Duodenal mucosa (tissue), 2 donors: ENCODE results near the gene ANKRD13D.

Source experiments
- H3K27ac ChIP-seq: one replicate; pipeline ENCODE4 v1.7.0; 2013; ENCODE audit warnings: low read depth, low read length
- H3K27me3 ChIP-seq, 2 donors: one replicate each; pipeline ENCODE4 v1.7.0; 2013; ENCODE audit warnings: low read length in 2 of 2, control low read depth in 1 of 2; ENCODE audit not compliant: insufficient read depth in 2 of 2, control insufficient read depth in 1 of 2
- H3K36me3 ChIP-seq, 2 donors: one replicate each; pipeline ENCODE4 v1.7.0; 2013; ENCODE audit warnings: low read length in 2 of 2, control low read depth in 1 of 2; ENCODE audit not compliant: insufficient read depth in 2 of 2, control insufficient read depth in 1 of 2
- H3K4me1 ChIP-seq, 2 donors: one replicate each; pipeline ENCODE4 v1.7.0; 2013; ENCODE audit warnings: low read length in 2 of 2, control low read depth in 1 of 2; ENCODE audit not compliant: insufficient read depth in 2 of 2, control insufficient read depth in 1 of 2
- H3K4me3 ChIP-seq, 2 donors: one replicate each; pipeline ENCODE4 v1.7.0; 2013; ENCODE audit warnings: low read length in 2 of 2, low read depth in 1 of 2
- H3K9ac ChIP-seq, 2 donors: one replicate each; pipeline ENCODE4 v1.7.0; 2013; ENCODE audit warnings: low read length in 2 of 2, low read depth in 1 of 2
- H3K9me3 ChIP-seq, 2 donors: one replicate each; pipeline ENCODE4 v1.7.0; 2013; ENCODE audit warnings: low read length in 2 of 2, control low read depth in 1 of 2; ENCODE audit not compliant: control insufficient read depth in 1 of 2

Gene ANKRD13D

DNA sequence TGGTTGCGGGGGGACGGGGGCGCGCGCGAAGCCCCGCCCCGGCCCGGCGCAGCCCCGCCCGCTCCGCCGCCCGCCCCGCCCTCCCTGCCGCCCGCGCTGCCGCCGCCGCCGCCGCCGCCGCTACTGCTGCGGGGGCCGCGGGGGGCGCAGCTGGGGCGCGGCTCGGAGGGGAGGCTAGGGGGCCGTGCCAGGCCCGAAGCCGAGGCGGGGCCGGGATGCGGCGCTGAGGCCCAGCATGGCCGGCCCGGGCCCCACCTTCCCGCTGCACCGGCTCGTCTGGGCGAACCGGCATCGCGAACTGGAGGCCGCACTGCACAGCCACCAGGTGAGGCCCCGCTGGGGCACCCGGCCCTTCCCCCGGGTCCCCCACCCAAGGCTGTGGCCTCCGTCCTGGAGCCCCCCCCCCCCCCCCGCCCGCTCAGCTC, at the start of gene ANKRD13D:
TSS of gene ANKRD13D (plus strand) at position 78 of the 425 bp plus-strand sequence. CDS start at position 236, 158 bp downstream.
- no peaks in the 10 kb centered on the region for H3K27me3 ChIP-seq
- H3K4me3 ChIP-seq = peak within 1 kb of the TSS; percentile 79 to 81
- H3K4me1 ChIP-seq = peaks cover 34 to 36% of the 10 kb centered on the region in 2 donors
- peaks cover 21 to 43% of the 10 kb centered on the region in 2 donors for H3K36me3 ChIP-seq
- H3K27ac ChIP-seq = peak within 1 kb of the TSS; percentile 95
- H3K9ac ChIP-seq = peak within 1 kb of the TSS; percentile 70 to 71
- H3K9me3 ChIP-seq = no peaks in the 10 kb centered on the region

- Histone ChIP-seq H3K9me3 (no peaks in the 10 kb centered on the region), H3K9ac (peak overlapping the region; percentile 79 to 86), H3K4me1 (peaks cover 30 to 39% of the 10 kb centered on the region in 2 donors), H3K27ac (peak overlapping the region; percentile 88), H3K4me3 (peak overlapping the region; percentile 76 to 89), H3K36me3 (peaks cover 18 to 21% of the 10 kb centered on the region in 2 donors), H3K27me3 (no peaks in the 10 kb centered on the region)
Observed at GRCh38 chr11:67239783-67240575, 49.1 kb upstream of the ANKRD13D start.

DNA sequence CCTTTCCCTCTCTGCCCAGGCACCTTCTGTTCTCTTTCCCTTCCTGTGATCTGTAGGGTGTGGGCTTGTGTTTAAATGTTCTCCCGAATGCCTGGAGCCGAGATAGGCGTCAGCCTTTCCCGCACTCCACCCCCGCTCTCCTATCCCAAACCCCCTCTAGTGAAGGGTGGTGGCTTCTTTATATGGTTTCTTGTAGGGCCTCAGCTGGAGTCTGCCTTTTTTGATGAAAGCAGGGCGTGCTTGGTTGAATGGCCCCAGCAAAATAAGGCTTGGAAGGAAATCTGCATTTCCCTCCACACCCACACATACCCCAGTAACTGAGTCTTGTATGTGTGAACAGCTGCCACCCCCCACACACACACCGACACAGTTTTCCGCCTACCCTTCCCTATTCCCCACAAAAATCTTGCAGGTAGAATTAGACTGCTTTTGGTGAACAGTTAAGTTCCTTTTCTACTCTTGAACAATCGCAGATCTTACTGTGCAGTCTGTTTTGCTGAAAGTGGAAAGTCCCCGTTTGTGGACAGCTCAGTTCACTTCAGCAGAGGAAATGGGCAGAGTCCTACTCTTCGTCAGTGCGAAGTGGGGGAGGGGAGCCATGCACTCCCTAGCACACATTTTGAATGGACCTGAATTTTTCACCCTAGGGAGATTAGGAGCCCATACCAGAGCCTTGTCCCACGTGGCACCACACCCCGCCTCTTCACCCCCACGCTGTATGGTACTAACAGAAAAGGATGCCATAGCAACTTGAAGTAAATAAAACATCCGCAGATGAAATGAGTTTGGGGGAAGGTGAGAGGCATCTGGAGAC, 48.3 kb upstream of the ANKRD13D start:
- Histone ChIP-seq H3K4me3 (peak overlapping the region; percentile 76 to 89), H3K9me3 (no peaks in the 10 kb centered on the region), H3K27ac (peak overlapping the region; percentile 88), H3K27me3 (no peaks in the 10 kb centered on the region), H3K9ac (peak overlapping the region; percentile 79 to 86), H3K36me3 (peaks cover 26 to 29% of the 10 kb centered on the region in 2 donors), H3K4me1 (peaks cover 30 to 39% of the 10 kb centered on the region in 2 donors)

DNA sequence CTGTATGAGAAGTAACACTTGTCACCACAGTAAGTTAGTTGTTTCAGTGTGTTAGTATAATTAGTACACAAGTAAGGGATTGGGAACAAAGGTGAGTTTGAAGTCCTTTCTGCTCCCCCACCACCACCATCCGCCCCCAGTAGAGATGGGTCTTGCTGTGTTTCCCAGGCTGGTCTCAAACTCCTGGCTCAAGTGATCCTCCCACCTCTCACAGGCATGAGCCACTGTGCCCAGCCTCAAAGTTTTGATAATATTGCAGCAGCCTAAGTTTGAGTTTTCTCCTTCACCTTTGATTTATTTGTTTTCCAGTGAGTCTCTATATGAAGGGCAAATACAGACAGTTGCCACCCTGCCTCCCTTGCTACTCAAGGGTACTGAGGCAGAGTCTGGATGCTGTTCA, 46.6 kb upstream of the ANKRD13D start:
- no peaks in the 10 kb centered on the region for H3K27me3 ChIP-seq
- no peak overlapping the region for H3K4me3 ChIP-seq
- H3K9ac ChIP-seq = no peak overlapping the region
- H3K4me1 ChIP-seq = peaks cover 30 to 39% of the 10 kb centered on the region in 2 donors
- no peaks in the 10 kb centered on the region for H3K9me3 ChIP-seq
- H3K27ac ChIP-seq = no peak overlapping the region
- H3K36me3 ChIP-seq = peaks cover 32 to 45% of the 10 kb centered on the region in 2 donors

- no peak overlapping the region for H3K9ac ChIP-seq
- no peak overlapping the region for H3K27ac ChIP-seq
- H3K36me3 ChIP-seq = peaks cover 37 to 50% of the 10 kb centered on the region in 2 donors
Observed at GRCh38 chr11:67243051-67243450, 46.1 kb upstream of the ANKRD13D start.

DNA sequence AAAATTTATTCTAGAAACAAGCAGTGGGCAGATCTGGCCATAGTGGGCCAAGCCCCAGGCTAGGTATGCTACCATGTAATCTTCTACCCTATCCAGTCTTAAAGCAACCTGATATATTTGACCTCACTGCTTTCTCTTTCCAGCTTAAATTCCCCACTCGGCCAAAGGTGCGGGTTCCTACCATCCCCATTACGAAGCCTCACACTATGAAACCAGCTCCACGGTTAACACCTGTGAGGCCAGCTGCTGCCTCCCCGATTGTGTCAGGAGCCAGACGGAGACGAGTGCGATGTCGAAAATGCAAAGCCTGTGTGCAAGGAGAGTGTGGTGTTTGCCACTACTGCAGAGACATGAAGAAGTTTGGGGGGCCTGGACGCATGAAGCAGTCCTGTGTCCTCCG, 44.1 kb upstream of the ANKRD13D start:
- H3K4me3 ChIP-seq = no peak overlapping the region
- peaks cover 21 to 26% of the 10 kb centered on the region in 2 donors for H3K4me1 ChIP-seq
- H3K9me3 ChIP-seq = no peaks in the 10 kb centered on the region
- H3K9ac ChIP-seq = no peak overlapping the region
- no peak overlapping the region for H3K27ac ChIP-seq
- peaks cover 56 to 70% of the 10 kb centered on the region in 2 donors for H3K36me3 ChIP-seq
- H3K27me3 ChIP-seq = no peaks in the 10 kb centered on the region

More at GRCh38 chr11:67243051-67243450, 46.1 kb upstream of the ANKRD13D start:
- H3K4me3 ChIP-seq = no peak overlapping the region
- no peaks in the 10 kb centered on the region for H3K9me3 ChIP-seq
- H3K27me3 ChIP-seq = no peaks in the 10 kb centered on the region
- H3K4me1 ChIP-seq = peaks cover 30 to 39% of the 10 kb centered on the region in 2 donors

DNA sequence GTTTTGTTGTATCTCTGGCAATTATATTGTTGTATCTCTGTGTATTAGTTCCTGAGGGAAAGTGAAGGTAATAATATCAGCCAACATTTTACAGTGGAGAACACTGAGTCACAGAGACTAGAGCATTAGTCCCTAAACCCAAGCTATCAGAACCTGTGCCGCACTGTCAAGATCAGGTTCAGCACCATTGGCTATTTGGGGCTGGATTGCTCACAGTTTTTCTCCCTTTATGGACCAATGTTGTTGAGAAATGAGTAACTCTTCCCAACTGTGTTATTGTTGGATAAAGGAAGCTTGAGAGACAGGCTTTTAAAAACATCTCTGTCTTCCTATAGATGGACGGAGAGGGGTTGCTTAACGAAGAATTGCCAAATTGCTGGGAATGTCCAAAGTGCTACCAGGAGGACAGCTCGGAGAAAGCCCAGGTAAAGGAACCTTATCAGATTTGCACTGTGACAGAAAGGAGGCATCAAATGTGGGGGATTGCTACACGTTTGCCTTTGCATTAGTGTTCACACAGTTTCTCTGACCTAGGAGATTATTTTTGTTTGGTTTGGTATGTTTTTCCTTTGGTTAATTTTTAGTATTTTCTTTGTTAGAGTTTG, 41.1 kb upstream of the ANKRD13D start:
- no peaks in the 10 kb centered on the region for H3K9me3 ChIP-seq
- H3K4me3 ChIP-seq = no peak overlapping the region
- H3K9ac ChIP-seq = no peak overlapping the region
- H3K4me1 ChIP-seq = peaks cover 0 to 10% of the 10 kb centered on the region in 2 donors
- peaks cover 79 to 97% of the 10 kb centered on the region in 2 donors for H3K36me3 ChIP-seq
- H3K27me3 ChIP-seq = no peaks in the 10 kb centered on the region
- H3K27ac ChIP-seq = no peak overlapping the region

DNA sequence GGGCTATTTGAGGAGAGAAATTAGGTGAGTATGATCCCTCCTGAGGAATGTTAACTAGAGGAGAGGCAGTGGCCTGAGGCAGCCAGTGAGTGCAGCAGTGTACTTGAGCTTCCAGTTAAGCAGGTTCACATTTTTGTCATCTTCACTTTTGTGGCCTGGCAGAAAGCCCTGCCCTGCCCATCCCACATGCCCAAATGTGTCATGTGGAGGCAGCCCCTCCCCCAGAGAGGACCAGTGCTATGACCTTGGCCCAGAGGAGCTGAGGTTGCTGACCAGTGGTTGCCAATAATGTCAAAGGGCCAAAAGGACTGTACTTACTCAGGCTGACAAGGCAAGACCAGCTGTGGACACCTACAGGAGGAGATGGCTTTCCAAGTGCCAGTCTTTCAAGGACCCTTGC, 40.5 kb upstream of the ANKRD13D start:
- Histone ChIP-seq H3K9me3 (no peaks in the 10 kb centered on the region), H3K36me3 (peaks cover 80 to 97% of the 10 kb centered on the region in 2 donors), H3K4me1 (peaks cover 0 to 13% of the 10 kb centered on the region in 2 donors), H3K27ac (no peak overlapping the region), H3K27me3 (no peaks in the 10 kb centered on the region), H3K4me3 (no peak overlapping the region), H3K9ac (no peak overlapping the region)

DNA sequence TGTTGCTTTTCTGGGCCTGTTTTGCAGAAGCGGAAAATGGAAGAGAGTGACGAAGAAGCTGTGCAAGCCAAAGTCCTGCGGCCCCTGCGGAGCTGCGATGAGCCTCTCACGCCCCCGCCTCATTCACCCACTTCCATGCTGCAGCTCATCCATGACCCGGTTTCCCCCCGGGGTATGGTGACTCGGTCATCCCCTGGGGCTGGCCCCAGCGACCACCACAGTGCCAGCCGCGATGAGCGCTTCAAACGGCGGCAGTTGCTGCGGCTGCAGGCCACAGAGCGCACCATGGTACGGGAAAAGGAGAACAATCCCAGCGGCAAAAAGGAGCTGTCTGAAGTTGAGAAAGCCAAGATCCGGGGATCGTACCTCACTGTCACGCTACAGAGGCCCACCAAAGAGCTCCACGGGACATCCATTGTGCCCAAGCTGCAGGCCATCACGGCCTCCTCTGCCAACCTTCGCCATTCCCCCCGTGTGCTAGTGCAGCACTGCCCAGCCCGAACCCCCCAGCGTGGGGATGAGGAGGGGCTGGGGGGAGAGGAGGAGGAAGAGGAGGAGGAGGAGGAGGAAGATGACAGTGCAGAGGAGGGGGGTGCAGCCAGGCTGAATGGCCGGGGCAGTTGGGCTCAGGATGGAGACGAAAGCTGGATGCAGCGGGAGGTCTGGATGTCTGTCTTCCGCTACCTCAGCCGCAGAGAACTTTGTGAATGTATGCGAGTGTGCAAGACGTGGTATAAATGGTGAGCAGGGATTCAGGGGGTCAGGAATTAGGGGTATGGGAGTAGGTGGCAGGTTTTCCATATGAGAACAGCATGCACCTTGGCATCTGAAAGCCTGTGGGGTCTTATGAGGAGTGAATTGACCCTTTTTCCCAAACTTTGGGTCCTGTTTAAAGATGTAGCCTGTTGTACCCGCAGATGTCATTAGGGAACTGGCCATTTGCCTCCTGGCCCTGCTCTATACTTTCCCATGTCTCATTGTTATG, 38.8 kb upstream of the ANKRD13D start:
- Histone ChIP-seq H3K27ac (no peak overlapping the region), H3K9ac (no peak overlapping the region), H3K9me3 (no peaks in the 10 kb centered on the region), H3K27me3 (no peaks in the 10 kb centered on the region), H3K4me1 (peaks cover 0 to 14% of the 10 kb centered on the region in 2 donors), H3K36me3 (peaks cover 82 to 98% of the 10 kb centered on the region in 2 donors), H3K4me3 (no peak overlapping the region)
